HPDE6-E6E7 (cell line): ENCODE measurements around the gene ZFAND3.

ENCODE experiments used
- DNase-seq: peaks from one replicate; pipeline ENCODE4 v3.0.0; 2011; ENCODE audit warnings: missing footprints; ENCODE audit errors: extremely low spot score

ZFAND3 gene

GRCh38 chr6:38154731-38155130 is 335.2 kb downstream of the ZFAND3 start:
- no peak for DNase-seq

DNA sequence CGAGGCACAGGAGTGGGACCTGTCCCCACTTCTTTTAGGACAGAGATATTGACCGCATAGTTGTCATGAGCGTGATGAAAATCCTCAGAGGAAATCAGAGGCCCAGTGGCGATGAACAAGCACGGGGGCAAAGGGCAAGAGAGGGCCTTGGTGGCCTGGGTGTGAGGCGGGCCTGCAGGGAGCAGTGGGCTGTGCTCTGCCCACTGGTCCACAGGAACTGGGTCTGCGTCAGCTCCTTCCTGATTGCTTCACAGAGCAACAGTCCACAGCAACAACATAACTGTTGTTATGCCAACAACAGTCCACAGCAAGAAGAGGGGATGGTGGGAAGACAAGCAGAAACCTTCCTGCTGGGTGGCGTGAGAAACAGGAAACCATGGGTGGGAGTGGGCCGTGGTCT is 335.6 kb downstream of the ZFAND3 start:
- DNase-seq, result no peak

- DNase-seq, result no peak
Measured at GRCh38 chr6:38155621-38156204, 336.2 kb downstream of the ZFAND3 start.

DNA sequence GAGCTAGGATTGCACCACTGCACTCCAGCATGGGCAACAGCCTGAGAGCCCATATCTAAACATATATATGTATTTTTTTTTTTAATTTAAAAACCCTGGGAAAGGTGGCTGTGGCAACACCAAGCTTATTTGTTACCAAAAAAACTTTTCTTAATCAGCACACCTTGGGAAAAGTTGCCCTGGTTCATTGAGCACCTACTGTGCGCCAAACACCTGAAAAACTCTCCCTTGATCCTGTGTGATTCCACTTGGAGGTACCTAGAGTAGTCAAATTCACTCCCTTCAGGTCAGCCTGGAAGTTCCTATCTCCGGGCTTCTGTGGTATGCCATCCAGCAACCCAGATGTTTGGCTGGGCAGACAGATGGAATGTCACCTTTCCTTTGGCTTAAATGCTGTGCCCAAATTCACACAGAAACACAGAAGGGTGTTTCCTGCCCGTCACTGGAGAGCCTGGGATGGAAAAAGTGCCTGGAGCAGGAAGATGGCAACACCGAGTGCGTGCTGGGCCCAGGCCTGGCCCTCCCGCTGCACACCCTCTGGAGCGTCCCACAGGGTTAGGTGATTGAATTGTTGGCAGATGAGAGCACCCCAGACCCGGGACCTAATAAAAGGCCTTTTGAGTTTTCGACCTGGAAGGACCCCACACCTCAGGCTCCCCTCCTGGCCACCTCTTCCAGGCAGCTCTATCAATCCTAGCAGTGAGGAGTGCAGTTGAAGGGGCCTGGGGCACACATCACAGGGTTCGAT is 337.5 kb downstream of the ZFAND3 start:
- DNase-seq, result no peak

DNA sequence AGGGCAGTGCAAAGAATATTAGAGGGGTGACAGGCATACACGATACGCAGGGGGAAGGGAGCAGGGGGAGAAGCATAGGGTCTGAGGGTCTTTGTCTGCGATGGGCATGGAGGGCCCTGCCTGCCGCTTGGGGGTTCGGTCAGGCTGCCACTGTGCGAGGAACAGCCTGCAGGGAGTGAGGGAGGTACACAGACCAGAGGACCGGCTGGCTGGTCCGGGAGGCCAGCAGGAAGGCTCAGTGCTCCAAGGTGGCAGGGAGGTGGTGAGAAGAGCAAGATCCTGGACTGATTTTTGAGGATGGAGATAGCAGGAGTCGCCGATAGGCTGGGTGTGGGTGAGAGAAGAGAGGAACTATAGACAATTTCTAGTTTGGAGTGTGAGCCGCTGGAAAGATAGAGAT is 338.4 kb downstream of the ZFAND3 start:
- no peak for DNase-seq

DNA sequence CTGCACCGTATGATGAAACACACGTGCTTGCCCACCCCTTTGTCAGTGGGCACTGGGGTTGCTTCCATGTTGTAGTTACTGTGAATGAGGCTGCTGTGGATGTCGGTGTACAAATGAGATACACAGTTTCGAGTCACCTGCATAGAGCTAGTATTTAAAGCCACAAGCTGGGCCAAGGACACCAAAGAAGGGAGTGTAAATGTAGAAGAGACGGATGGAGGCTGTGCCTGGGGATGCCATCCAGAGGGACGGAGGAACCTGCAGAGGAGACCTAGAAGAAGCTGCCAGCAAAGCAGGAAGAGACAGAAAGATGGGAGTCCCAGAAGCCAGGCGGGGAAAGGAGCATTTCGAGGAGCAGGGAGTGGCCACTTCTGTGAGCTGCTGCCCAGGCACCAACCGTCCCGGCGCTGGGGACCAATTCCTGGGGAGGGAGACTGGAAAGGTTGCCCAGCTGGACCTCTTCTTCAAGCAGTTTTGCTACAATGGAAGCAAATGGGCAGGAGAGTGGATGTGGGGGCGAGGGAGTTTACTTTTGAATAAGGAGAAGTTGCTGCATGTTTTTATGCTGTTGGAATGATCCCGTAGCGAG is 339.3 kb downstream of the ZFAND3 start:
- DNase-seq, result no peak

DNA sequence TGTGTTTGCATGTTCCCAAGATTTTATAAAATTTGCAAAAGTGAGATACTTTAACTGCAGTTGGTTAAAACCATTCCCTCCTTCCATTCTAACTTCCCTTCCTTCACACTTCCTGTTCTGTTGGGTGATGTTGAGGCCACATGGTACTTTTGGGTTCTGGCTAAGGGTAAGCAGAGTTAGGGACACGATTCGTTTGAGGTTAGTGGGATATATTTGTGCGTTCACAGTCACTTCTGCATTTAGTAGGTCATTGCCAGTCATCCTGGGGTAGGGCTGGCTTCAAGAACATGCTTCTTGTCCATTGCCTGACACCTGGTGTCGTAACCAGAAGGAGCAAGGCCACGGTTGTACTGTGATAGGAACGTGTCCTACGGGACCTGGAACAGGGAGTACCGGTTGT is 340.1 kb downstream of the ZFAND3 start:
- no peak for DNase-seq

DNA sequence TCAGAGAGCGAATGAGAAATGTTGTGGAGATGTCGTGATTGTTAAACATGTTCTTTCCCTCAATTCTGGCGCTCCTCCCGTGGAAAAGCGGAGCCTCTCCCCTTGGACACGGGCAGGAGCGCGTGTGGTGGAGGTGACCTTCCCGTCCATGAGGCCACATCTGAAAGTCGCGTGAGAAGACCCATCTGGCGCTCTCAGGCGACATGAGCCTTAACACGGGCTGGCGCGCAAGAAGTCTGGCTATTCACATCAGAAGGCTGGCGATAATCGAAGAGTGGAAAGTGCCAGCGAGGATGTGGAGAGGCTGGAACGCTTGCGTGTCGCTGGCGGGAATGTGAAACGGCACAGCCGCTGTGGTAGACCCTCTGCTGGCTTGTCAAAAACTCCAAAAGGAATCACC is 341.3 kb downstream of the ZFAND3 start:
- DNase-seq, result no peak

GRCh38 chr6:38161331-38161730 is 341.8 kb downstream of the ZFAND3 start:
- no peak for DNase-seq

DNA sequence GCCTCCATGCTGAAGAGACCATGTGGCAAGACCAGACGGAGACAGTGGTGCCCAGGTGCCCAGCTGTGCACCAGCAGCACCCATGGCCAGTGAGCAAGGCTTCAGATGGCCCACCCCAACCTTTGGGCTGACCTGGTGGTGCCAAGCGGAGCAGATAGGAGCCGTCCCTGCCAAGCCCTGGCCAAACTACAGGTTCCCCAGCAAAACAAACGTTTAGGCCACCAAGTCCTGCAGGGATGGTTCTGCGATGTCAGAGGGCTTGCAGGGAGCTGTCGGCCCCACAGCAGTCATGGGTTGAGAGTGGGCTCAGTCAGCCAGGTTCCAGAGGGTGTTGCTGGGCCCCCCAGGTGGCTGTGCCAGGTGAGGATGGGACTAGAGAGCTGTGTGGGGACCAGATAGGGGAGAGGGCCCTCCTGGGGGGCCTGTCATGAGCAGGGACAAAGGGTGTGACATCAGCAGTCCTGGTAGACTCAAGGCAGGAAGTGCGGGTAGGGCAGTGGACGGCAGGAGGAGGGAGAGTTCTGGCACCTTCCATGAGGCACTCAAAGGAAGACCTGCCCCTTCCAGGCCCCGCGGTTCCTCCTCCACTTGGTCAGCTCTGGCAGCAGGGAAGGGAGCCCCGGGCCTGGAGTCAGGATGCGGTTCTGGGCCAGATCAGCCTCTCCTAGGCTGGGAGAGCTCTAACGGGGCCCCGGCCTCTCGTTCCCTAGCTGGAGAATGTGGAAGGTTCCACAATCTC is 342.4 kb downstream of the ZFAND3 start:
- DNase-seq, result no peak

DNA sequence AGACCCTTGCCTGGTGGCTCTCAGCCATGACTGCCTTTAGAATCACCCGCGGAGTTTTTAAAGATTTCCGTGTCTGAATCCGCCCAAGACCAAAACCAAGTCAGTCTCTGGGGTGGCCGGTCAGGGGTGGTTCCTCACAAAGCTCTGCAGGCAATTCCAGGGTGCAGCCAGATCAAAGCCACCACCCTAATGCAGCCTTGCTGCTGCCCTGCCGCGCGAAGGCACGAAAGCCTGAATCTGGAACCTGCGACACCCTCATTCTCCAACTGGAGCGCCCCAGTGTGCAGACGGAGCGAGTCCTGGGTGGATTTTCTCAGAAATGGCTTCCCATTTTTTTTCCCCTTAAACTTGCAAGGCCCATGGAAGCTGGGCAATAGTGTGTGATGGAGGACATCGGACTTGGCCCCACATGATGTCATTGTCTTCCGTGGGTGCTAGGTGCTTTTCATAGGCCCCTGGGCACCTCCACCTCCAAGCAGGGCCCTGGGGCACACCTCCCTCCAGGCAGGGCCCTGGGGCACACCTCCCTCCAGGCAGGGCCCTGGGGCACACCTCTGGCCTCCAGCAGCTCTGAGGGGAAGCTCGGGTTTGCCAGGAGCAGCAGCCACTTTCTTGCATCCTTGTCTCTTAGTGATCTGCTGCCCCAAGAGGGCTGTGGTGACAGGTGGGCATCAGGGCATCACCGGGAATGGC is 343.1 kb downstream of the ZFAND3 start:
- no peak for DNase-seq

DNA sequence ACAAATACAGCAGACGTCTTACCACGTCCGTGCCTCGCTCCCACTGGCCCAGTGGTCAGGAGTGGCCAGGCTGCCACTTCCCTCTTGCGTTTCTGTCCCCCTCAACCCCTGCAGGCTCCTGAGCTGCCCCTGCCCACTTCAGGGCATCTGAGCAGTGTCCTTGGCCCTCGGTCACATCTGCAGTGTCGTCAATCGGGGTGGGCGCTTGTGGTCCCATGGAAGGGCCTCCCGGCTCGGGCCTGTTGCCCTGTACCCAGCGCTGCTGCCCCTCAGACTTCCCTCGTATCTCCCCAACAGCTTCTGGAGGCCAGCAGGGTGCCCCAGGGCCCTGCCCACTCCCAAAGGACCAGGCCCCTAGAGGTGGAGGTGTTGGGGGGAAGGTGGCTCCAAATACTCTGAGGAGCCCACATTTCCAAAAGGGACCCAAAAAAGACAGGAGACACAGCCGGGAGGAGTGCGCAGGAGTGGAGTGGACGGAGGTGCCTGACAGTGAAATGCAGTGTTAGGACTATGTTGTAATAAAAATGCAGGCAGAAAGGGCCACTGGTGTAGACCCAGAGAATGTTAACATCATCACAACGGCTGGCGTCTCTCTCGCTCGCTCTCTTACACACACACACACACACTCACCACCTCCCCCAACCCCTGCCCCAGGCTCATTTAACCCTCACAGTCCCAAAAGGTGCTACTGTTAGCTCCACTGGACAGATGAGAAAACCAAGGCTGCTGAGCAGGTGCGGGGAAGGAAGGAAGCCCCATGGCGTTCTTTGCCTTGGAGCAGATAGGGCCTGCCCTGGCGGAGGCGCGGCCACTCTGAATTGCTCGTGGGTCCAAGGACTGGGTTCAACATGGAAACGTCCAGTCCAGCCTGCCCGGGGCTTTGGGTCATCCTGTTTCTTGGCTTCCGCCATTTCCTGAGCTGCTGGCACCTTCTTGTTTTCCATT is 343.9 kb downstream of the ZFAND3 start:
- no peak for DNase-seq

DNA sequence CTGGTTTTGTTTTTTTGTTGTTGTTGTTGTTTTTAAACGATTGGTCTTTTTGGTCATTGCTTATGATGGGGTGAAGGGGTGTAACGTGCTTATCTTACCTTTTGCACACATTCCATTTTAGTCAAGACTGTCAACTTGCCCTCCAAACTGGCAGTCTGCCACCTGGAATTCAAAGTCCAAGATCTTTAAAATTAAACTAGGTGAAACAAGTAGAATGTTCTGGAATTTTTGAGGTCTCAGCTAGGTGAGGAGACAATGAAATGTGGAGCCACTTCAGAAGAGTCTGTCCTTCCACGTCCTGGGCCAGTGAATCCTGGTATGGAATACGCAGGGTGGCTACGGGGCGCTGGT is 344.6 kb downstream of the ZFAND3 start:
- DNase-seq, result no peak

DNA sequence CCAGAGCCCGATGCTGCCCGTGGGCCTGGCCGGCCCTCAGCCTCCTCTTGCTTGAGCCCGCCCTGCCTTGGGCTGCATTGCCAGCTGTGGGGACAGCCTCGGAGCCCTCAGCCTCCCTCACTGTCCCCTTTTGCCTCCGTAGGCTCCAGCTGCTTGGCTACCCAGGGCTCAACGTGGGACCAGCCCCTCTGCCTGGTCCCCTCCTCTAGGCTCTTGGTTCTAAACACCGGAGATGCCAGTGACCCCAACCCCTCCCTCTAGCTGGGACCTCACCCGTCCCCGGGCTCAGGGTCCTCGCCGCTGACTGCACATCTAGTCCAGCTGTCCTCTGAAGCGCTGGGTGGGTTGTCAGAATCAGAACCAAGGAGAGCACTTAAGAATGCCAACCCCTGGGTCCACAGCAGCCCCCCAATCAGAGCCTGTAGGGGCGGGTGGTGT is 345.2 kb downstream of the ZFAND3 start:
- DNase-seq, result no peak

DNA sequence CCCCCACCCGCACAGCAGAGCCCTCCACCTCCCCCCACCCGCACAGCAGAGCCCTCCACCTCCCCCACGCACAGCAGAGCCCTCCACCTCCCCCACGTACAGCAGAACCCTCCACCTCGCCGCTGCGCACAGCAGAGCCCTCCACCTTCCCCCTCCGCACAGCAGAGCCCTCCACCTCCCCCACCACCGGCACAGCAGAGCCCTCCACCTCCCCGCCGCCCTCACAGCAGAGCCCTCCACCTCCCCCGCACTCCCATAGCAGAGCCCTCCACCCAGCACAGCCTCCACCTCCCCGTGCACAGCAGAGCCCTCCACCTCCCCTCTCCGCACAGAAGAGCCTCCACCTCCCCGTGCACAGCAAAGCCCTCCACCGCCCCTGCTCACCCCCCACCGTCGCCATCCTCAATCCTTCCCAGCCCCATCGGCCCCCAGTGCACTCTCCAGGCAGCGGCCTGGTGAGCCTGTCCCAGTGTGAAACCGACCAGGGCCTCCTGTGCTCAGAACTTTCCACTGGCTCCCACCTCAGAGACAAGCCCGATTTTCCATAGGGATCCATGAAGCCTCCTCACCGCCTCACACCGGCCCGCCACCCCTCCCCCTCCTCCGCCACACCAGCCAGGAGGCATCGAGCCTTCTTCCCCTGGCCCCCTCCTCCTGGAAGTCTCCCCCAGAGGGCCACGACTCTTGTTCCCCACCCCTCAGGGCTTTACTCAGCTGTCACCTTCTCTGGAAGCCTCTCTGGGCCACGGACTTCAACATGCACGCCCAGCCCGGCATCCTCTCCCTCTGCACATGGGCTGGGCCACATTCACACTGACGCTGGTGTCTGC is 347.1 kb downstream of the ZFAND3 start:
- no peak for DNase-seq

- DNase-seq, result no peak
Measured at GRCh38 chr6:38167598-38167997, 348.1 kb downstream of the ZFAND3 start.

- no peak for DNase-seq
Measured at GRCh38 chr6:38168126-38168525, 348.6 kb downstream of the ZFAND3 start.

DNA sequence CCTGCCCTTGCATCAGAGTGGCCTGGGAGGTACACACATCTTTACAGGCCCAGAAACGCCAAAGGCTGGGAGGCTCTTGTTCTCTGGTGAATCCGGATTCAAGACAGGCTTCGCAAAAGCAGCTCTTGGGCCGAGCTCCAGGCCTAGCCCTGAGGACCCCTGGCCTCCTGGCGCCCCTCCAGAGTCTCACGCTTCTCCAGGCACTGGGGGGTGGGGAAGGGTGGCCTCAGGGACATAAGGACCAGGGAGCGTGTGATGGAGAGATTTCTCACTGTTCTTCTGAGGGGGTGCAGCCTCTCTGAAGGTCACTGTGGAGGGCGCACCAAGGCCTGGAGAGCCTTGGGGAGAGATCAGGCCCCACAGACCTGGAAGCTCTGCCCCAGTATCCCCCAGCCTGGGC is 349.2 kb downstream of the ZFAND3 start:
- no peak for DNase-seq

GRCh38 chr6:38169221-38169976 is 349.9 kb downstream of the ZFAND3 start:
- DNase-seq, result no peak
